Measurements from ENCODE around the gene MACIR.

MACIR gene

GRCh38 chr5:103245761-103246160 is 12.8 kb upstream of the MACIR start:
- DNase-seq: no peak

- DNase-seq: no peak
Observed at GRCh38 chr5:103247118-103247517, 11.4 kb upstream of the MACIR start.

GRCh38 chr5:103249068-103249467 is 9.5 kb upstream of the MACIR start:
- no peak for DNase-seq

- DNase-seq: no peak
Observed at GRCh38 chr5:103254921-103255320, 3.6 kb upstream of the MACIR start.

GRCh38 chr5:103255691-103256090 is 2.9 kb upstream of the MACIR start:
- no peak for DNase-seq

- no peak for DNase-seq
Observed at GRCh38 chr5:103256178-103256577, 2.4 kb upstream of the MACIR start.

GRCh38 chr5:103258957-103259704 is 568 bp downstream of the MACIR start:
- peak in 45 of 51 donors; percentile 33 to 91 (median 65) for DNase-seq

GRCh38 chr5:103259705-103260355 is 1.3 kb downstream of the MACIR start:
- peak in 19 of 51 donors; percentile 6 to 85 (median 51) for DNase-seq

- DNase-seq: no peak
Observed at GRCh38 chr5:103260951-103261350, 2.4 kb downstream of the MACIR start.

- DNase-seq: no peak
Observed at GRCh38 chr5:103262422-103262871, 3.9 kb downstream of the MACIR start.

GRCh38 chr5:103263054-103263453 is 4.5 kb downstream of the MACIR start:
- DNase-seq: no peak

- no peak for DNase-seq
Observed at GRCh38 chr5:103264508-103264907, 5.9 kb downstream of the MACIR start.

GRCh38 chr5:103270581-103270980 is 12.0 kb downstream of the MACIR start:
- DNase-seq: no peak

GRCh38 chr5:103271570-103272289 is 13.2 kb downstream of the MACIR start:
- DNase-seq: no peak

- DNase-seq: no peak
Observed at GRCh38 chr5:103272377-103272776, 13.8 kb downstream of the MACIR start.

GRCh38 chr5:103273952-103274351 is 15.4 kb downstream of the MACIR start:
- no peak for DNase-seq

GRCh38 chr5:103275851-103276250 is 17.3 kb downstream of the MACIR start:
- no peak for DNase-seq

- DNase-seq: no peak
Observed at GRCh38 chr5:103280967-103281366, 22.4 kb downstream of the MACIR start.

GRCh38 chr5:103283120-103283519 is 24.6 kb downstream of the MACIR start:
- no peak for DNase-seq

- no peak for DNase-seq
Observed at GRCh38 chr5:103283869-103284268, 25.3 kb downstream of the MACIR start.

GRCh38 chr5:103286622-103287021 is 28.1 kb downstream of the MACIR start:
- DNase-seq: no peak

- no peak for DNase-seq
Observed at GRCh38 chr5:103289024-103289423, 30.5 kb downstream of the MACIR start.
